HCT116 (cell line): ENCODE measurements around the gene SHISA2. TPM values are rescaled to one million over a fixed set of nuclear protein-coding genes. Genes with fewer than 3 reads are reported as not detected.

ENCODE experiments used
- ATAC-seq: fragments of 200-7000 bp; cut with Tn5 transposase; 2 replicates; pipeline ENCODE4 v1.9.1; 2020; ENCODE audit warnings: mild to moderate bottlenecking, moderate library complexity
- BruUV-seq: library from RNA; stranded (reverse); fragments of 400-500 nt; replicated peaks from 2 replicates; lab custom pipeline; 2021; lab: Mats Ljungman, UMichigan
- CTCF ChIA-PET: fragments of 300-600 bp; sonication (Branson Sonifier 250); formaldehyde crosslinking; loops from one replicate; lab custom pipeline; 2021; ENCODE audit warnings: antibody characterized with exemption; lab: Charles Lee
- POLR2A ChIA-PET: fragments of 300-600, 350-600 bp; sonication (Branson Sonifier 250); formaldehyde crosslinking; loops from one replicate; lab custom pipeline; 2021; ENCODE audit warnings: antibody characterized with exemption; lab: Charles Lee
- RAD21 ChIA-PET, 2 experiments: fragments of 300-600 bp; sonication (Branson Sonifier 250); formaldehyde crosslinking; loops; one replicate each; lab custom pipeline; 2023; ENCODE audit warnings: low total read pairs in 2 of 2; ENCODE audit not compliant: uncharacterized antibody in 2 of 2, unreplicated experiment in 2 of 2, low non-redundant PET in 1 of 2; lab: Charles Lee
- DNase-seq: peaks from one replicate; pipeline ENCODE4 v3.0.0-alpha.2; 2010; ENCODE audit warnings: low read depth, low spot score
- H2AFZ ChIP-seq: fragments of 200-600 bp; shearing (Covaris generic), sonication (generic); 2 replicates; pipeline ENCODE4 v1.6.1; 2017; ENCODE audit warnings: low read depth, mixed run types, mixed read lengths, antibody characterized with exemption, low read length; ENCODE audit not compliant: poor library complexity, severe bottlenecking
- H3K27ac ChIP-seq: 2 replicates; pipeline ENCODE4 v1.5.1; 2012; ENCODE audit warnings: low read depth, low read length
- H3K27me3 ChIP-seq: fragments of 200-600 bp; sonication (generic); 2 replicates; pipeline ENCODE4 v1.6.1; 2016; ENCODE audit warnings: mixed run types, low read length, mixed read lengths; ENCODE audit not compliant: insufficient read depth
- H3K36me3 ChIP-seq, 2 experiments: fragments of 200-500 bp in 1 of 2; fragments of 200-600 bp in 1 of 2; sonication (Bioruptor generic) in 1 of 2; sonication (generic) in 1 of 2; 2 replicates each; pipeline versions ENCODE4 v1.5.1 to v1.6.1; 2014 to 2016; ENCODE audit warnings: low read length in 2 of 2, inconsistent platforms in 1 of 2, mixed read lengths in 1 of 2, mixed run types in 1 of 2; ENCODE audit not compliant: insufficient read depth in 2 of 2, control insufficient read depth in 1 of 2
- H3K4me1 ChIP-seq, 2 experiments: fragments of 200-600 bp in 1 of 2; sonication (generic) in 1 of 2; 2 replicates each; pipeline versions ENCODE4 v1.5.1 to v1.6.1; 2012 to 2017; ENCODE audit warnings: low read length in 2 of 2, inconsistent platforms in 1 of 2, mild to moderate bottlenecking in 1 of 2, mixed read lengths in 1 of 2, mixed run types in 1 of 2, moderate library complexity in 1 of 2; ENCODE audit not compliant: insufficient read depth in 2 of 2, control insufficient read depth in 1 of 2
- H3K4me2 ChIP-seq: fragments of 200-600 bp; sonication (generic); 2 replicates; pipeline ENCODE4 v1.6.1; 2017; ENCODE audit warnings: mixed run types, low read length, mixed read lengths
- H3K4me3 ChIP-seq, 2 experiments: fragments of 200-600 bp in 1 of 2; sonication (generic) in 1 of 2; replicated peaks in 1 of 2; 2 replicates each; pipeline ENCODE4 v1.5.1; 2011 to 2016; ENCODE audit warnings: low read length in 2 of 2, control low read depth in 1 of 2, low read depth in 1 of 2, mild to moderate bottlenecking in 1 of 2, mixed read lengths in 1 of 2, mixed run types in 1 of 2
- H3K79me2 ChIP-seq: fragments of 200-600 bp; sonication (generic); 2 replicates; pipeline ENCODE4 v1.6.1; 2017; ENCODE audit warnings: mild to moderate bottlenecking, mixed run types, low read length, moderate library complexity, mixed read lengths; ENCODE audit not compliant: insufficient read depth
- H3K9ac ChIP-seq: fragments of 200-600 bp; sonication (generic); 2 replicates; pipeline ENCODE4 v1.6.1; 2016; ENCODE audit warnings: low read length, mixed read lengths
- H3K9me2 ChIP-seq: fragments of 200-600 bp; sonication (generic), shearing (Covaris generic); 2 replicates; pipeline ENCODE4 v1.6.1; 2017; ENCODE audit warnings: mixed run types, mild to moderate bottlenecking, moderate library complexity; ENCODE audit not compliant: insufficient read depth
- H3K9me3 ChIP-seq, 2 experiments: fragments of 200-500 bp in 1 of 2; fragments of 200-600 bp in 1 of 2; sonication (Bioruptor generic) in 1 of 2; sonication (generic) in 1 of 2; 2 replicates each; pipeline ENCODE4 v1.6.1; 2014 to 2017; ENCODE audit warnings: low read length in 2 of 2, mixed read lengths in 2 of 2, inconsistent platforms in 1 of 2, low read depth in 1 of 2, mild to moderate bottlenecking in 1 of 2, mixed run types in 1 of 2, moderate library complexity in 1 of 2; ENCODE audit not compliant: control insufficient read depth in 1 of 2, insufficient read depth in 1 of 2
- H4K20me1 ChIP-seq: fragments of 200-600 bp; sonication (generic), shearing (Covaris generic); 2 replicates; pipeline ENCODE4 v1.6.1; 2017; ENCODE audit warnings: mixed run types, mild to moderate bottlenecking, moderate library complexity; ENCODE audit not compliant: insufficient read depth
- CTCF ChIP-seq, 3 experiments: fragments of 200-600 bp in 1 of 3; sonication (generic) in 1 of 3; IDR thresholded peaks in 2 of 3; conservative IDR thresholded peaks in 1 of 3; 2 replicates each; pipeline ENCODE4 v1.5.1; 2012 to 2017; ENCODE audit warnings: low read depth in 2 of 3, low read length in 2 of 3, antibody characterized with exemption in 1 of 3, borderline replicate concordance in 1 of 3, control low read depth in 1 of 3, mild to moderate bottlenecking in 1 of 3, mixed read lengths in 1 of 3, mixed run types in 1 of 3, moderate library complexity in 1 of 3; ENCODE audit not compliant: insufficient read depth in 1 of 3
- POLR2A ChIP-seq: IDR thresholded peaks from 2 replicates; pipeline ENCODE4 v1.7.0; 2011; ENCODE audit warnings: borderline replicate concordance; ENCODE audit not compliant: insufficient read depth, insufficient read length; ENCODE audit errors: extremely low read depth
- RAD21 ChIP-seq: IDR thresholded peaks from 2 replicates; pipeline ENCODE4 v1.6.1; 2012; ENCODE audit warnings: low read depth, mild to moderate bottlenecking
- intact Hi-C: fragments of 100-400 bp; cut with micrococcal nuclease; formaldehyde crosslinking; loops from 2 replicates; pipeline ENCODE4 v1.10.0; 2022
- total RNA-seq: library from RNA; stranded (reverse); gene quantifications from one replicate; pipeline ENCODE4 v1.2.1, GENCODE V29; 2021; ENCODE audit not compliant: unreplicated experiment
- TF ChIP-seq, protein P1 (sequence below): IDR thresholded peaks from 2 replicates; pipeline ENCODE4 v1.6.1; 2012; ENCODE audit warnings: low read depth

The SHISA2 gene
- total RNA-seq, 1 experiment from 2014 or later: not detected

GRCh38 chr13:26037302-26037701 is 14.5 kb downstream of the SHISA2 start:
- Histone ChIP-seq H3K27me3 (peaks cover 42% of the 10 kb centered on the region), H3K79me2 (no peaks in the 10 kb centered on the region), H3K4me3 (no peak overlapping the region), H3K4me1 (no peaks in the 10 kb centered on the region), H3K4me2 (no peak overlapping the region)
- intact Hi-C loops: no loop called here
- TF ChIP-seq POLR2A: no peak
- TF ChIP-seq, protein P1, sequence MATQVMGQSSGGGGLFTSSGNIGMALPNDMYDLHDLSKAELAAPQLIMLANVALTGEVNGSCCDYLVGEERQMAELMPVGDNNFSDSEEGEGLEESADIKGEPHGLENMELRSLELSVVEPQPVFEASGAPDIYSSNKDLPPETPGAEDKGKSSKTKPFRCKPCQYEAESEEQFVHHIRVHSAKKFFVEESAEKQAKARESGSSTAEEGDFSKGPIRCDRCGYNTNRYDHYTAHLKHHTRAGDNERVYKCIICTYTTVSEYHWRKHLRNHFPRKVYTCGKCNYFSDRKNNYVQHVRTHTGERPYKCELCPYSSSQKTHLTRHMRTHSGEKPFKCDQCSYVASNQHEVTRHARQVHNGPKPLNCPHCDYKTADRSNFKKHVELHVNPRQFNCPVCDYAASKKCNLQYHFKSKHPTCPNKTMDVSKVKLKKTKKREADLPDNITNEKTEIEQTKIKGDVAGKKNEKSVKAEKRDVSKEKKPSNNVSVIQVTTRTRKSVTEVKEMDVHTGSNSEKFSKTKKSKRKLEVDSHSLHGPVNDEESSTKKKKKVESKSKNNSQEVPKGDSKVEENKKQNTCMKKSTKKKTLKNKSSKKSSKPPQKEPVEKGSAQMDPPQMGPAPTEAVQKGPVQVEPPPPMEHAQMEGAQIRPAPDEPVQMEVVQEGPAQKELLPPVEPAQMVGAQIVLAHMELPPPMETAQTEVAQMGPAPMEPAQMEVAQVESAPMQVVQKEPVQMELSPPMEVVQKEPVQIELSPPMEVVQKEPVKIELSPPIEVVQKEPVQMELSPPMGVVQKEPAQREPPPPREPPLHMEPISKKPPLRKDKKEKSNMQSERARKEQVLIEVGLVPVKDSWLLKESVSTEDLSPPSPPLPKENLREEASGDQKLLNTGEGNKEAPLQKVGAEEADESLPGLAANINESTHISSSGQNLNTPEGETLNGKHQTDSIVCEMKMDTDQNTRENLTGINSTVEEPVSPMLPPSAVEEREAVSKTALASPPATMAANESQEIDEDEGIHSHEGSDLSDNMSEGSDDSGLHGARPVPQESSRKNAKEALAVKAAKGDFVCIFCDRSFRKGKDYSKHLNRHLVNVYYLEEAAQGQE: no peak
- peak in 2 of 3 experiments; percentile 72 to 92; a peak in 4 of 6 replicates for TF ChIP-seq CTCF (IDR thresholded peaks at IDR 0.05 in 2 of 3, conservative IDR thresholded peaks at IDR 0.05 in 1 of 3; ENCODE audit: borderline replicate concordance in 1 of 3, insufficient read depth in 1 of 3, low read depth in 2 of 3, low read length in 2 of 3)
- TF ChIP-seq RAD21: 0 out of 2 replicates have a peak, but pooled peaks have one; percentile 12
- TF ChIP-seq, all 23 proteins: peak for 2
- ATAC-seq: peak; percentile 91
- H3K9ac ChIP-seq: no peak overlapping the region
- H3K36me3 ChIP-seq: no peaks in the 10 kb centered on the region
- H4K20me1 ChIP-seq: no peaks in the 10 kb centered on the region
- RAD21 ChIA-PET: interaction anchor here in 1 of 2 experiments (0.6 kb wide), 1 partner anchor 34 kb away, joined by 3 read pairs; no protein-coding TSS in a partner anchor
- CTCF ChIA-PET: interaction anchor here (0.8 to 1.4 kb wide), 2 partner anchors 8 to 661 kb away, joined by 4 to 7 read pairs; no protein-coding TSS in a partner anchor
- H3K9me3 ChIP-seq: no peaks in the 10 kb centered on the region
- no peak overlapping the region for H2AFZ ChIP-seq
- POLR2A ChIA-PET: no interaction called here
- no peak overlapping the region for H3K27ac ChIP-seq
- H3K9me2 ChIP-seq: no peaks in the 10 kb centered on the region
- BruUV-seq: no TSS peak
- DNase-seq: peak; percentile 23
